PC-3 (cell line): Measurements from ENCODE around the gene PRICKLE2. TPM values are rescaled to one million over a fixed set of nuclear protein-coding genes. Genes with fewer than 3 reads are reported as not detected.

ENCODE experiments used
- ATAC-seq: fragments of 200-7000 bp; cut with Tn5 transposase; 2 replicates; pipeline ENCODE4 v1.9.1; 2020; ENCODE audit warnings: mild to moderate bottlenecking, moderate library complexity
- BruUV-seq: library from RNA; stranded (reverse); fragments of 400-500 nt; replicated peaks from 2 replicates; lab custom pipeline; 2021; lab: Mats Ljungman, UMichigan
- CTCF ChIA-PET: fragments of 300-600 bp; sonication (Branson Sonifier 250); formaldehyde crosslinking; loops from one replicate; lab custom pipeline; 2022; ENCODE audit warnings: antibody characterized with exemption; lab: Charles Lee
- POLR2A ChIA-PET: fragments of 300-600 bp; sonication (Branson Sonifier 250); formaldehyde crosslinking; loops from one replicate; lab custom pipeline; 2022; ENCODE audit warnings: antibody characterized with exemption; ENCODE audit not compliant: unreplicated experiment; lab: Charles Lee
- DNase-seq: peaks from one replicate; pipeline ENCODE4 v3.0.0-alpha.2; 2015
- H2AFZ ChIP-seq: fragments of 300-600 bp; sonication (generic); 2 replicates; pipeline ENCODE4 v1.6.0; 2016; ENCODE audit warnings: antibody characterized with exemption, low read length
- H3F3A ChIP-seq: fragments of 300-600 bp; sonication (generic); one replicate; pipeline ENCODE4 v1.6.0; 2017; ENCODE audit warnings: antibody characterized with exemption, low read length, control low read depth, mild to moderate bottlenecking; ENCODE audit not compliant: unreplicated experiment
- H3K27ac ChIP-seq: fragments of 300-600 bp; sonication (generic); 2 replicates; pipeline ENCODE4 v1.5.1; 2016; ENCODE audit warnings: mild to moderate bottlenecking, low read length
- H3K27me3 ChIP-seq: fragments of 300-600 bp; sonication (generic); 2 replicates; pipeline ENCODE4 v1.6.1; 2016; ENCODE audit warnings: low read length, mixed read lengths
- H3K36me3 ChIP-seq: fragments of 300-600 bp; sonication (generic); 2 replicates; pipeline ENCODE4 v1.6.1; 2016; ENCODE audit warnings: low read depth, mixed run types, low read length, mixed read lengths
- H3K4me1 ChIP-seq: fragments of 300-600 bp; sonication (generic); 2 replicates; pipeline ENCODE4 v1.5.1; 2016; ENCODE audit warnings: low read length; ENCODE audit not compliant: insufficient read depth
- H3K4me2 ChIP-seq: fragments of 300-600 bp; sonication (generic); 2 replicates; pipeline ENCODE4 v1.6.0; 2016; ENCODE audit warnings: low read length
- H3K4me3 ChIP-seq: fragments of 300-600 bp; sonication (generic); 2 replicates; pipeline ENCODE4 v1.5.1; 2016; ENCODE audit warnings: mild to moderate bottlenecking, low read length, mixed read lengths
- H3K79me2 ChIP-seq: fragments of 300-600 bp; sonication (generic); 2 replicates; pipeline ENCODE4 v1.6.1; 2017; ENCODE audit warnings: low read length, mixed read lengths
- H3K9ac ChIP-seq: fragments of 300-600 bp; sonication (generic); 2 replicates; pipeline ENCODE4 v1.6.0; 2016; ENCODE audit warnings: mild to moderate bottlenecking, low read length
- H3K9me2 ChIP-seq: fragments of 300-600 bp; sonication (generic); replicated peaks from 2 replicates; pipeline ENCODE4 v1.6.1; 2016; ENCODE audit warnings: mixed run types, low read length, mixed read lengths
- H3K9me3 ChIP-seq: fragments of 300-600 bp; sonication (generic); 2 replicates; pipeline ENCODE4 v1.6.1; 2016; ENCODE audit warnings: low read length, mixed read lengths
- H4K20me1 ChIP-seq: fragments of 300-600 bp; sonication (generic); 2 replicates; pipeline ENCODE4 v1.6.1; 2016; ENCODE audit warnings: low read length, mixed read lengths
- EZH2 ChIP-seq: fragments of 300-600 bp; sonication (generic); IDR thresholded peaks from one replicate; pipeline ENCODE4 v1.6.1; 2017; ENCODE audit warnings: antibody characterized with exemption, mild to moderate bottlenecking, low read length; ENCODE audit not compliant: unreplicated experiment
- EZH2phosphoT487 ChIP-seq: fragments of 300-600 bp; sonication (generic); IDR thresholded peaks from 2 replicates; pipeline ENCODE4 v1.6.1; 2018; ENCODE audit warnings: mild to moderate bottlenecking, antibody characterized with exemption, low read length, borderline replicate concordance
- intact Hi-C: fragments of 100-400 bp; cut with micrococcal nuclease; formaldehyde crosslinking; loops from 2 replicates; pipeline ENCODE4 v1.9.0; 2023
- total RNA-seq: library from RNA; depleted of rRNA; stranded (reverse); fragments of >200 nt; gene quantifications from 2 replicates; pipeline ENCODE4 v1.2.3, GENCODE V29; 2014
- TF ChIP-seq, protein P1 (sequence below): fragments of 300-600 bp; sonication (generic); conservative IDR thresholded peaks from 2 replicates; pipeline ENCODE4 v1.5.1; 2017; ENCODE audit warnings: antibody characterized with exemption, low read depth, mild to moderate bottlenecking, low read length

PRICKLE2 gene
- total RNA-seq, 1 experiment from 2014 or later: 1.8 TPM

- no peaks in the 10 kb centered on the region for H3K36me3 ChIP-seq
- no peaks in the 10 kb centered on the region for H3K9me2 ChIP-seq
- CTCF ChIA-PET: no interaction called here
- no peak overlapping the region for H3K4me2 ChIP-seq
- no peaks in the 10 kb centered on the region for H3K9me3 ChIP-seq
- no peak overlapping the region for H3K27ac ChIP-seq
- H4K20me1 ChIP-seq: no peaks in the 10 kb centered on the region
- peaks cover 5% of the 10 kb centered on the region; the same call in 1 of the 2 replicates for H3K4me1 ChIP-seq
- POLR2A ChIA-PET: no interaction called here
- no peaks in the 10 kb centered on the region for H3F3A ChIP-seq
- intact Hi-C loops: no loop called here
- no peak overlapping the region for H3K9ac ChIP-seq
- TF ChIP-seq EZH2 (no peak), EZH2phosphoT487 (no peak)
- TF ChIP-seq, protein P1, sequence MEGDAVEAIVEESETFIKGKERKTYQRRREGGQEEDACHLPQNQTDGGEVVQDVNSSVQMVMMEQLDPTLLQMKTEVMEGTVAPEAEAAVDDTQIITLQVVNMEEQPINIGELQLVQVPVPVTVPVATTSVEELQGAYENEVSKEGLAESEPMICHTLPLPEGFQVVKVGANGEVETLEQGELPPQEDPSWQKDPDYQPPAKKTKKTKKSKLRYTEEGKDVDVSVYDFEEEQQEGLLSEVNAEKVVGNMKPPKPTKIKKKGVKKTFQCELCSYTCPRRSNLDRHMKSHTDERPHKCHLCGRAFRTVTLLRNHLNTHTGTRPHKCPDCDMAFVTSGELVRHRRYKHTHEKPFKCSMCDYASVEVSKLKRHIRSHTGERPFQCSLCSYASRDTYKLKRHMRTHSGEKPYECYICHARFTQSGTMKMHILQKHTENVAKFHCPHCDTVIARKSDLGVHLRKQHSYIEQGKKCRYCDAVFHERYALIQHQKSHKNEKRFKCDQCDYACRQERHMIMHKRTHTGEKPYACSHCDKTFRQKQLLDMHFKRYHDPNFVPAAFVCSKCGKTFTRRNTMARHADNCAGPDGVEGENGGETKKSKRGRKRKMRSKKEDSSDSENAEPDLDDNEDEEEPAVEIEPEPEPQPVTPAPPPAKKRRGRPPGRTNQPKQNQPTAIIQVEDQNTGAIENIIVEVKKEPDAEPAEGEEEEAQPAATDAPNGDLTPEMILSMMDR: no peak
- no peaks in the 10 kb centered on the region for H3K79me2 ChIP-seq
- no peaks in the 10 kb centered on the region for H3K27me3 ChIP-seq
- no TSS peak for BruUV-seq
- DNase-seq (no peak), ATAC-seq (no peak)
- H3K4me3 ChIP-seq: no peak overlapping the region
- no peak overlapping the region for H2AFZ ChIP-seq
These were observed 17.2 kb upstream of the PRICKLE2 start for GRCh38 chr3:64242435-64242834.

GRCh38 chr3:64240959-64241358 lies 15.7 kb upstream of the PRICKLE2 start:
- Histone ChIP-seq H4K20me1 (no peaks in the 10 kb centered on the region), H3K9ac (no peak overlapping the region), H3K9me3 (no peaks in the 10 kb centered on the region), H3K27ac (no peak overlapping the region), H3K36me3 (no peaks in the 10 kb centered on the region), H3F3A (no peaks in the 10 kb centered on the region), H3K9me2 (no peaks in the 10 kb centered on the region), H3K4me1 (peaks cover 5% of the 10 kb centered on the region; the same call in 1 of the 2 replicates), H3K27me3 (no peaks in the 10 kb centered on the region), H3K79me2 (no peaks in the 10 kb centered on the region), H3K4me2 (no peak overlapping the region), H2AFZ (no peak overlapping the region), H3K4me3 (no peak overlapping the region)
- intact Hi-C loops: no loop called here
- no peak for DNase-seq
- ChIA-PET CTCF (no interaction called here), POLR2A (no interaction called here)
- TF ChIP-seq, protein P1: no peak
- no peak for TF ChIP-seq EZH2
- no peak for TF ChIP-seq EZH2phosphoT487
- no peak for ATAC-seq
- no TSS peak for BruUV-seq

- Histone ChIP-seq H3K27ac (no peak overlapping the region), H4K20me1 (no peaks in the 10 kb centered on the region), H3F3A (no peaks in the 10 kb centered on the region), H3K9ac (no peak overlapping the region), H3K4me1 (peaks cover 5% of the 10 kb centered on the region; the same call in 1 of the 2 replicates), H3K4me3 (no peak overlapping the region), H2AFZ (no peak overlapping the region), H3K36me3 (no peaks in the 10 kb centered on the region), H3K27me3 (no peaks in the 10 kb centered on the region), H3K9me3 (no peaks in the 10 kb centered on the region), H3K79me2 (no peaks in the 10 kb centered on the region), H3K9me2 (no peaks in the 10 kb centered on the region), H3K4me2 (no peak overlapping the region)
- DNase-seq (no peak), ATAC-seq (no peak)
- no TSS peak for BruUV-seq
- ChIA-PET POLR2A (no interaction called here), CTCF (no interaction called here)
- intact Hi-C loops: no loop called here
- no peak for TF ChIP-seq EZH2
- TF ChIP-seq EZH2phosphoT487: no peak
- TF ChIP-seq, protein P1: no peak
These were observed 15.1 kb upstream of the PRICKLE2 start for GRCh38 chr3:64240396-64240795.
